K562 (cell line): ENCODE results near the gene ACTRT3. TPM values are rescaled to one million over a fixed set of nuclear protein-coding genes. Genes with fewer than 3 reads are reported as not detected.
A peak's percentile ranks its signal among the peaks of the same experiment; 100 is the strongest.

ENCODE experiments used
- CBFA2T2 ChIP-seq: fragments of 450-650 bp; conservative IDR thresholded peaks from 2 replicates; pipeline ENCODE4 v1.6.1; 2017; ENCODE audit warnings: mild to moderate bottlenecking
- CC2D1A ChIP-seq: fragments of 450-650 bp; IDR thresholded peaks from 2 replicates; pipeline ENCODE4 v1.6.1; 2017; ENCODE audit warnings: mild to moderate bottlenecking
- EP400 ChIP-seq: fragments of 450-650 bp; IDR thresholded peaks from 2 replicates; pipeline ENCODE4 v1.6.1; 2017; ENCODE audit warnings: antibody characterized with exemption, mild to moderate bottlenecking, moderate library complexity
- GTF2F1 ChIP-seq: IDR thresholded peaks from 2 replicates; pipeline ENCODE4 v1.6.1; 2011; ENCODE audit warnings: low read depth, low read length, improper control_type of control experiment
- KDM2B ChIP-seq: fragments of 250-450 bp; sonication (Bioruptor Pico); IDR thresholded peaks from 2 replicates; pipeline ENCODE4 v1.8.0; 2021; ENCODE audit warnings: mild to moderate bottlenecking, moderate library complexity
- MAZ ChIP-seq, 2 experiments: fragments of 450-650 bp in 1 of 2; sonication (generic) in 1 of 2; formaldehyde crosslinking; IDR thresholded peaks in 1 of 2; conservative IDR thresholded peaks in 1 of 2; 2 replicates each; pipeline versions ENCODE4 v1.4.0 to v1.5.0; 2020; ENCODE audit warnings: mild to moderate bottlenecking in 1 of 2, missing genetic modification reagents in 1 of 2
- ZKSCAN8 ChIP-seq: fragments of 200-800 bp; sonication (Bioruptor generic); IDR thresholded peaks from 2 replicates; pipeline ENCODE4 v1.6.1; 2016; ENCODE audit warnings: missing genetic modification characterization, missing compliant biosample characterization
- ZNF165 ChIP-seq: fragments of 250-450 bp; sonication (Bioruptor Pico); IDR thresholded peaks from 2 replicates; pipeline ENCODE4 v1.4.0; 2020; ENCODE audit warnings: borderline replicate concordance
- ZNF224 ChIP-seq: sonication (generic); formaldehyde crosslinking; IDR thresholded peaks from 2 replicates; pipeline ENCODE4 v1.8.0; 2022; ENCODE audit warnings: mild to moderate bottlenecking, missing genetic modification reagents
- ZNF668 ChIP-seq: fragments of 250-450 bp; sonication (Bioruptor Pico); IDR thresholded peaks from 2 replicates; pipeline ENCODE4 v1.8.0; 2022; ENCODE audit warnings: mild to moderate bottlenecking, inconsistent platforms
- ZNF707 ChIP-seq: fragments of 250-450 bp; sonication (Bioruptor Pico); conservative IDR thresholded peaks from 2 replicates; pipeline ENCODE4 v1.8.0; 2022; ENCODE audit warnings: inconsistent platforms, mild to moderate bottlenecking, moderate library complexity
- polyA plus RNA-seq, 8 experiments: library from polyadenylated mRNA; depleted of rRNA in 4 of 8; stranded (reverse) in 5 of 8; unstranded in 3 of 8; fragments of >200 nt; fragmentation: Nextera tagmentation in 2 of 8; fragmentation: Illumina TruSeq in 1 of 8; extraction: Ambion mirVana in 2 of 8; extraction: Trizol in 1 of 8; gene quantifications; 2 replicates each; pipeline versions ENCODE4 v1.2.1 to v1.2.3, GENCODE V29; 2011 to 2014; ENCODE audit warnings: inconsistent platforms in 1 of 8, missing spikeins in 1 of 8
- total RNA-seq, 7 experiments: library from RNA; depleted of rRNA in 6 of 7; stranded (reverse); fragments of >200 nt in 6 of 7; fragmentation: Illumina TruSeq in 2 of 7; extraction: Trizol in 2 of 7; gene quantifications; 2 replicates each; pipeline versions ENCODE4 v1.2.1 to v1.2.3, GENCODE V29; 2011 to 2021; ENCODE audit warnings: low replicate concordance in 1 of 7
- TF ChIP-seq, protein P1 (sequence below), 2 experiments: fragments of 450-650 bp; IDR thresholded peaks; 2 replicates each; pipeline ENCODE4 v1.6.1; 2018; ENCODE audit warnings: mild to moderate bottlenecking in 2 of 2, low read depth in 1 of 2; ENCODE audit not compliant: partially characterized antibody in 2 of 2
- TF ChIP-seq, protein P2 (sequence below), 2 experiments: IDR thresholded peaks in 1 of 2; conservative IDR thresholded peaks in 1 of 2; 2 replicates each; pipeline ENCODE4 v1.6.1; 2016; ENCODE audit warnings: low read depth in 2 of 2, mild to moderate bottlenecking in 1 of 2, missing compliant biosample characterization in 1 of 2, missing genetic modification characterization in 1 of 2, moderate library complexity in 1 of 2
- TF ChIP-seq, protein P3 (sequence below): fragments of 200-800 bp; sonication (Bioruptor generic); IDR thresholded peaks from 2 replicates; pipeline ENCODE4 v1.6.1; 2017; ENCODE audit warnings: missing genetic modification characterization, missing compliant biosample characterization
- TF ChIP-seq, protein P4 (sequence below), 2 experiments: fragments of 450-650 bp in 1 of 2; sonication (generic) in 1 of 2; formaldehyde crosslinking in 1 of 2; IDR thresholded peaks in 1 of 2; conservative IDR thresholded peaks in 1 of 2; 2 replicates each; pipeline versions ENCODE4 v1.6.1 to v1.8.1; 2016 to 2023; ENCODE audit warnings: mild to moderate bottlenecking in 2 of 2, moderate library complexity in 2 of 2, inconsistent platforms in 1 of 2, missing genetic modification reagents in 1 of 2
- TF ChIP-seq, protein P5 (sequence below), 2 experiments: fragments of 450-650 bp; conservative IDR thresholded peaks; 2 replicates each; pipeline ENCODE4 v1.6.1; 2017; ENCODE audit warnings: mild to moderate bottlenecking in 2 of 2, moderate library complexity in 2 of 2

ACTRT3 gene
- total and polyA plus RNA-seq, 9 of the 15 experiments (the other 6 are each of a cell fraction or from before 2014, with no cell fraction given) = 0.06 to 0.11 (median 0.07) TPM; not detected in 5

DNA sequence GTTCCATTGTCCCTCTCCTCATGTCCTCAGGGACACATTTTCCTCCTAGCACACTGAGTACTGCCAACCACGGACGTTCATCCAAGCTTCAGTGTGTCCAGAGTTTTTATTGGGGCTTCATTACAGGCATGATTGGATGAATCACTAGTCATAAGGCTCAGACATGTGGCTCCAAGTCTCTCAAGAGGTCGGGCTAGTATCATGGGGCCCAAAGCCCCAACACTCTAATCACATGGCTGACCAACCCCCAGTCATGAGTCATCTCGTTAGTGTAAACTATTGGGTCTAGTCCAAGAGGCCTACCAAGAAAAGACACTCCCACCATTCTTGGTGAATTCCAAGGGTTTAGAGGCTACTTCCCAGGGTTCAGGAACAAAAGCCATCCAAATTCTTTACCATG is 8.9 kb downstream of the ACTRT3 start (continued):
- TF ChIP-seq, protein P1, sequence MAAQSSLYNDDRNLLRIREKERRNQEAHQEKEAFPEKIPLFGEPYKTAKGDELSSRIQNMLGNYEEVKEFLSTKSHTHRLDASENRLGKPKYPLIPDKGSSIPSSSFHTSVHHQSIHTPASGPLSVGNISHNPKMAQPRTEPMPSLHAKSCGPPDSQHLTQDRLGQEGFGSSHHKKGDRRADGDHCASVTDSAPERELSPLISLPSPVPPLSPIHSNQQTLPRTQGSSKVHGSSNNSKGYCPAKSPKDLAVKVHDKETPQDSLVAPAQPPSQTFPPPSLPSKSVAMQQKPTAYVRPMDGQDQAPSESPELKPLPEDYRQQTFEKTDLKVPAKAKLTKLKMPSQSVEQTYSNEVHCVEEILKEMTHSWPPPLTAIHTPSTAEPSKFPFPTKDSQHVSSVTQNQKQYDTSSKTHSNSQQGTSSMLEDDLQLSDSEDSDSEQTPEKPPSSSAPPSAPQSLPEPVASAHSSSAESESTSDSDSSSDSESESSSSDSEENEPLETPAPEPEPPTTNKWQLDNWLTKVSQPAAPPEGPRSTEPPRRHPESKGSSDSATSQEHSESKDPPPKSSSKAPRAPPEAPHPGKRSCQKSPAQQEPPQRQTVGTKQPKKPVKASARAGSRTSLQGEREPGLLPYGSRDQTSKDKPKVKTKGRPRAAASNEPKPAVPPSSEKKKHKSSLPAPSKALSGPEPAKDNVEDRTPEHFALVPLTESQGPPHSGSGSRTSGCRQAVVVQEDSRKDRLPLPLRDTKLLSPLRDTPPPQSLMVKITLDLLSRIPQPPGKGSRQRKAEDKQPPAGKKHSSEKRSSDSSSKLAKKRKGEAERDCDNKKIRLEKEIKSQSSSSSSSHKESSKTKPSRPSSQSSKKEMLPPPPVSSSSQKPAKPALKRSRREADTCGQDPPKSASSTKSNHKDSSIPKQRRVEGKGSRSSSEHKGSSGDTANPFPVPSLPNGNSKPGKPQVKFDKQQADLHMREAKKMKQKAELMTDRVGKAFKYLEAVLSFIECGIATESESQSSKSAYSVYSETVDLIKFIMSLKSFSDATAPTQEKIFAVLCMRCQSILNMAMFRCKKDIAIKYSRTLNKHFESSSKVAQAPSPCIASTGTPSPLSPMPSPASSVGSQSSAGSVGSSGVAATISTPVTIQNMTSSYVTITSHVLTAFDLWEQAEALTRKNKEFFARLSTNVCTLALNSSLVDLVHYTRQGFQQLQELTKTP (IDR thresholded peaks at IDR 0.05; ENCODE audit: low read depth in 1 of 2, partially characterized antibody in 2 of 2) = peak in 1 of 2 experiments; percentile 64
- TF ChIP-seq, protein P2, sequence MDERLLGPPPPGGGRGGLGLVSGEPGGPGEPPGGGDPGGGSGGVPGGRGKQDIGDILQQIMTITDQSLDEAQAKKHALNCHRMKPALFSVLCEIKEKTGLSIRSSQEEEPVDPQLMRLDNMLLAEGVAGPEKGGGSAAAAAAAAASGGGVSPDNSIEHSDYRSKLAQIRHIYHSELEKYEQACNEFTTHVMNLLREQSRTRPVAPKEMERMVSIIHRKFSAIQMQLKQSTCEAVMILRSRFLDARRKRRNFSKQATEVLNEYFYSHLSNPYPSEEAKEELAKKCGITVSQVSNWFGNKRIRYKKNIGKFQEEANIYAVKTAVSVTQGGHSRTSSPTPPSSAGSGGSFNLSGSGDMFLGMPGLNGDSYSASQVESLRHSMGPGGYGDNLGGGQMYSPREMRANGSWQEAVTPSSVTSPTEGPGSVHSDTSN (CRISPR knock-in tag; IDR thresholded peaks at IDR 0.05; ENCODE audit: low read depth) = no peak
- TF ChIP-seq, protein P2 (tag; conservative IDR thresholded peaks at IDR 0.05; ENCODE audit: low read depth) = no peak
- TF ChIP-seq, protein P3, sequence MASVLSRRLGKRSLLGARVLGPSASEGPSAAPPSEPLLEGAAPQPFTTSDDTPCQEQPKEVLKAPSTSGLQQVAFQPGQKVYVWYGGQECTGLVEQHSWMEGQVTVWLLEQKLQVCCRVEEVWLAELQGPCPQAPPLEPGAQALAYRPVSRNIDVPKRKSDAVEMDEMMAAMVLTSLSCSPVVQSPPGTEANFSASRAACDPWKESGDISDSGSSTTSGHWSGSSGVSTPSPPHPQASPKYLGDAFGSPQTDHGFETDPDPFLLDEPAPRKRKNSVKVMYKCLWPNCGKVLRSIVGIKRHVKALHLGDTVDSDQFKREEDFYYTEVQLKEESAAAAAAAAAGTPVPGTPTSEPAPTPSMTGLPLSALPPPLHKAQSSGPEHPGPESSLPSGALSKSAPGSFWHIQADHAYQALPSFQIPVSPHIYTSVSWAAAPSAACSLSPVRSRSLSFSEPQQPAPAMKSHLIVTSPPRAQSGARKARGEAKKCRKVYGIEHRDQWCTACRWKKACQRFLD (CRISPR knock-in tag) = peak; percentile 84; the same call in 1 of the 2 replicates
- TF ChIP-seq GTF2F1 (no peak), EP400 (peak; percentile 60), ZKSCAN8 (no peak), KDM2B (CRISPR knock-in tag) (no peak), CBFA2T2 (no peak), ZNF707 (CRISPR knock-in tag) (no peak), ZNF668 (CRISPR knock-in tag) (no peak), ZNF224 (no peak), ZNF165 (CRISPR knock-in tag) (no peak), CC2D1A (peak; percentile 82), MAZ (CRISPR knock-in tag; conservative IDR thresholded peaks at IDR 0.05 in 1 of 2, IDR thresholded peaks at IDR 0.05 in 1 of 2) (peak; percentile 24 to 35; a peak in 1 of 4 replicates)
- TF ChIP-seq, protein P4, sequence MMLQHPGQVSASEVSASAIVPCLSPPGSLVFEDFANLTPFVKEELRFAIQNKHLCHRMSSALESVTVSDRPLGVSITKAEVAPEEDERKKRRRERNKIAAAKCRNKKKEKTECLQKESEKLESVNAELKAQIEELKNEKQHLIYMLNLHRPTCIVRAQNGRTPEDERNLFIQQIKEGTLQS (IDR thresholded peaks at IDR 0.05) = peak; percentile 93
- TF ChIP-seq, protein P4 (CRISPR knock-in tag; conservative IDR thresholded peaks at IDR 0.05) = 0 out of 2 replicates have a peak, but pooled peaks have one; percentile 53
- TF ChIP-seq, protein P5, sequence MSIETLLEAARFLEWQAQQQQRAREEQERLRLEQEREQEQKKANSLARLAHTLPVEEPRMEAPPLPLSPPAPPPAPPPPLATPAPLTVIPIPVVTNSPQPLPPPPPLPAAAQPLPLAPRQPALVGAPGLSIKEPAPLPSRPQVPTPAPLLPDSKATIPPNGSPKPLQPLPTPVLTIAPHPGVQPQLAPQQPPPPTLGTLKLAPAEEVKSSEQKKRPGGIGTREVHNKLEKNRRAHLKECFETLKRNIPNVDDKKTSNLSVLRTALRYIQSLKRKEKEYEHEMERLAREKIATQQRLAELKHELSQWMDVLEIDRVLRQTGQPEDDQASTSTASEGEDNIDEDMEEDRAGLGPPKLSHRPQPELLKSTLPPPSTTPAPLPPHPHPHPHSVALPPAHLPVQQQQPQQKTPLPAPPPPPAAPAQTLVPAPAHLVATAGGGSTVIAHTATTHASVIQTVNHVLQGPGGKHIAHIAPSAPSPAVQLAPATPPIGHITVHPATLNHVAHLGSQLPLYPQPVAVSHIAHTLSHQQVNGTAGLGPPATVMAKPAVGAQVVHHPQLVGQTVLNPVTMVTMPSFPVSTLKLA (conservative IDR thresholded peaks at IDR 0.05) = peak in 1 of 2 experiments; percentile 69; a peak in 2 of 4 replicates
